SU-DHL-6 (cell line): ENCODE results near the gene ACAP3.

Source experiments
- H2AFZ ChIP-seq: fragments of 200-600 bp; sonication (generic); 2 replicates; pipeline ENCODE4 v1.6.1; 2014; ENCODE audit warnings: low read depth, mild to moderate bottlenecking, moderate library complexity, mixed read lengths, antibody characterized with exemption, low read length; ENCODE audit not compliant: severe bottlenecking
- H3F3A ChIP-seq: fragments of 200-600 bp; shearing (Covaris generic); 2 replicates; pipeline ENCODE4 v1.6.0; 2016; ENCODE audit warnings: antibody characterized with exemption, mild to moderate bottlenecking; ENCODE audit not compliant: insufficient read depth
- H3K27ac ChIP-seq: fragments of 200-600 bp; sonication (generic); 2 replicates; pipeline ENCODE4 v1.5.1; 2016; ENCODE audit warnings: low read depth, mild to moderate bottlenecking, low read length, moderate library complexity, mixed read lengths
- H3K27me3 ChIP-seq: fragments of 200-600 bp; sonication (generic), shearing (Covaris generic); 2 replicates; pipeline ENCODE4 v1.6.0; 2014; ENCODE audit warnings: mild to moderate bottlenecking, low read length
- H3K36me3 ChIP-seq: fragments of 200-600 bp; sonication (generic); 2 replicates; pipeline ENCODE4 v1.6.1; 2014; ENCODE audit warnings: mild to moderate bottlenecking, low read length, mixed read lengths
- H3K4me2 ChIP-seq: fragments of 300-600, 200-600 bp; shearing (Covaris generic), sonication (generic); 2 replicates; pipeline ENCODE4 v1.6.0; 2014; ENCODE audit warnings: low read length, low read depth, mild to moderate bottlenecking; ENCODE audit not compliant: poor library complexity, severe bottlenecking
- H3K4me3 ChIP-seq: fragments of 200-600 bp; sonication (generic); 2 replicates; pipeline ENCODE4 v1.5.1; 2014; ENCODE audit warnings: antibody characterized with exemption, low read length, mild to moderate bottlenecking, mixed read lengths; ENCODE audit not compliant: insufficient read depth, poor library complexity, severe bottlenecking
- H3K79me2 ChIP-seq: fragments of 200-600 bp; sonication (generic); 2 replicates; pipeline ENCODE4 v1.6.1; 2014; ENCODE audit warnings: mild to moderate bottlenecking, low read length, moderate library complexity; ENCODE audit not compliant: insufficient read depth
- H3K9ac ChIP-seq: fragments of 200-600 bp; sonication (generic); 2 replicates; pipeline ENCODE4 v1.7.0; 2014; ENCODE audit warnings: mild to moderate bottlenecking, low read length
- H3K9me2 ChIP-seq: fragments of 200-600 bp; sonication (generic); replicated peaks from 2 replicates; pipeline ENCODE4 v1.6.1; 2014; ENCODE audit warnings: low read length; ENCODE audit not compliant: insufficient read depth
- H3K9me3 ChIP-seq: fragments of 200-600 bp; sonication (generic); 2 replicates; pipeline ENCODE4 v1.6.1; 2014; ENCODE audit warnings: low read length, mixed read lengths; ENCODE audit not compliant: insufficient read depth
- H4K20me1 ChIP-seq: fragments of 200-600 bp; sonication (generic); 2 replicates; pipeline ENCODE4 v1.6.1; 2014; ENCODE audit warnings: low read depth, mild to moderate bottlenecking, antibody characterized with exemption, low read length, moderate library complexity, mixed read lengths
- EZH2phosphoT487 ChIP-seq: fragments of 200-600 bp; sonication (generic), shearing (Covaris generic); conservative IDR thresholded peaks from 2 replicates; pipeline ENCODE4 v1.6.1; 2018; ENCODE audit warnings: mild to moderate bottlenecking, antibody characterized with exemption, low read length, moderate library complexity, mixed read lengths
- TF ChIP-seq, protein P1 (sequence below): fragments of 200-600 bp; sonication (generic); IDR thresholded peaks from one replicate; pipeline ENCODE4 v1.5.1; 2017; ENCODE audit warnings: antibody characterized with exemption, mild to moderate bottlenecking, low read length, moderate library complexity; ENCODE audit not compliant: insufficient read depth, poor library complexity, severe bottlenecking

ACAP3 gene

GRCh38 chr1:1322952-1323351, 15.2 kb upstream of the ACAP3 start:
- Histone ChIP-seq H2AFZ (no peak overlapping the region), H3K79me2 (peaks cover 52% of the 10 kb centered on the region), H3K27me3 (no peaks in the 10 kb centered on the region), H3K36me3 (no peaks in the 10 kb centered on the region), H3K27ac (no peak overlapping the region), H3K9me3 (no peaks in the 10 kb centered on the region), H3K4me3 (no peak overlapping the region), H3K9me2 (no peaks in the 10 kb centered on the region), H3K4me2 (peak overlapping the region; percentile 53), H3K9ac (no peak overlapping the region; the same call in 1 of the 2 replicates), H3F3A (peaks cover 7% of the 10 kb centered on the region), H4K20me1 (no peaks in the 10 kb centered on the region; the same call in 1 of the 2 replicates)
- TF ChIP-seq, protein P1, sequence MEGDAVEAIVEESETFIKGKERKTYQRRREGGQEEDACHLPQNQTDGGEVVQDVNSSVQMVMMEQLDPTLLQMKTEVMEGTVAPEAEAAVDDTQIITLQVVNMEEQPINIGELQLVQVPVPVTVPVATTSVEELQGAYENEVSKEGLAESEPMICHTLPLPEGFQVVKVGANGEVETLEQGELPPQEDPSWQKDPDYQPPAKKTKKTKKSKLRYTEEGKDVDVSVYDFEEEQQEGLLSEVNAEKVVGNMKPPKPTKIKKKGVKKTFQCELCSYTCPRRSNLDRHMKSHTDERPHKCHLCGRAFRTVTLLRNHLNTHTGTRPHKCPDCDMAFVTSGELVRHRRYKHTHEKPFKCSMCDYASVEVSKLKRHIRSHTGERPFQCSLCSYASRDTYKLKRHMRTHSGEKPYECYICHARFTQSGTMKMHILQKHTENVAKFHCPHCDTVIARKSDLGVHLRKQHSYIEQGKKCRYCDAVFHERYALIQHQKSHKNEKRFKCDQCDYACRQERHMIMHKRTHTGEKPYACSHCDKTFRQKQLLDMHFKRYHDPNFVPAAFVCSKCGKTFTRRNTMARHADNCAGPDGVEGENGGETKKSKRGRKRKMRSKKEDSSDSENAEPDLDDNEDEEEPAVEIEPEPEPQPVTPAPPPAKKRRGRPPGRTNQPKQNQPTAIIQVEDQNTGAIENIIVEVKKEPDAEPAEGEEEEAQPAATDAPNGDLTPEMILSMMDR, result no peak
- TF ChIP-seq EZH2phosphoT487, result no peak

DNA sequence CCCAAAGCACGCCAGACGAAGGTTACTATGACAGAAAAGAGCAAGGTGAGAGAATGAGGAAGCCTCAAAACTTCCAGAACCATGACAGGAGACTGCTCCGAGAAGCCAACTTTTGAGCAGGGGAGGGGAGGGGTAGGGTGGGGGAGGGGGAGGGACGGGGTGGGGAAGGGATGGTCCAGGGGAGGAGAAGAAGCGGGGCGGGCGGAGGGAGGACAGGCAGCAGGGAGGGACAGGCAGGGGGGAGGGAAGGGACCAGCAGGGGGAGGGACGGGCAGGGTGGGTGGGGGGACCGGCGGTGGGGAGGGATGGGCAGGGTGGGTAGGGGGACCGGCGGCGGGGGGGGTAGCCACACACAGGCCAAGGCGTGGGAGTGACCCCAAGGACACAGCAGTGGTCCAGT, 14.7 kb upstream of the ACAP3 start:
- no peak overlapping the region for H3K4me2 ChIP-seq
- no peaks in the 10 kb centered on the region for H3K9me3 ChIP-seq
- no peak overlapping the region for H3K4me3 ChIP-seq
- TF ChIP-seq EZH2phosphoT487, result no peak
- TF ChIP-seq, protein P1, result no peak
- no peaks in the 10 kb centered on the region for H3K36me3 ChIP-seq
- no peaks in the 10 kb centered on the region for H3K27me3 ChIP-seq
- H3K9ac ChIP-seq, result no peak overlapping the region
- H4K20me1 ChIP-seq, result no peaks in the 10 kb centered on the region; the same call in 1 of the 2 replicates
- peaks cover 11% of the 10 kb centered on the region for H3F3A ChIP-seq
- H3K27ac ChIP-seq, result no peak overlapping the region
- peaks cover 54% of the 10 kb centered on the region for H3K79me2 ChIP-seq
- no peak overlapping the region for H2AFZ ChIP-seq
- H3K9me2 ChIP-seq, result no peaks in the 10 kb centered on the region

GRCh38 chr1:1321477-1321876, 13.7 kb upstream of the ACAP3 start:
- Histone ChIP-seq H3K4me2 (no peak overlapping the region), H3K27ac (no peak overlapping the region), H3K9ac (no peak overlapping the region), H2AFZ (no peak overlapping the region), H3K27me3 (no peaks in the 10 kb centered on the region), H3K9me2 (no peaks in the 10 kb centered on the region), H4K20me1 (no peaks in the 10 kb centered on the region; the same call in 1 of the 2 replicates), H3K9me3 (no peaks in the 10 kb centered on the region), H3K36me3 (no peaks in the 10 kb centered on the region), H3K79me2 (peaks cover 55% of the 10 kb centered on the region), H3F3A (peaks cover 15% of the 10 kb centered on the region), H3K4me3 (no peak overlapping the region)
- TF ChIP-seq, protein P1, result no peak
- no peak for TF ChIP-seq EZH2phosphoT487
